Activated CD4-positive, alpha-beta T cell treated with anti-CD3 and anti-CD28 coated beads, Interleukin-2, amount 10 ng/mL, durations not matched to agents 7 days and 5 days (primary cell): ENCODE measurements around the gene TMEM213. TPM values are rescaled to one million over a fixed set of nuclear protein-coding genes. Genes with fewer than 3 reads are reported as not detected.
A peak's percentile ranks its signal among the peaks of the same experiment; 100 is the strongest.
"Not testable (repeated sequence)": the region's sequence is repeated elsewhere in the genome, so short reads cannot be mapped to it uniquely, and the experiment has no call there.

Experiments used
- CTCF ChIA-PET: fragments of 350-600 bp; sonication (Branson Sonifier 250); formaldehyde crosslinking; loops from one replicate; lab custom pipeline; 2021; ENCODE audit warnings: antibody characterized with exemption; lab: Charles Lee
- POLR2A ChIA-PET: fragments of 350-600 bp; sonication (Branson Sonifier 250); formaldehyde crosslinking; loops from one replicate; lab custom pipeline; 2021; ENCODE audit warnings: antibody characterized with exemption; lab: Charles Lee
- DNase-seq: peaks from one replicate; pipeline ENCODE4 v3.0.0-alpha.2; 2020
- H3K27ac Mint-ChIP-seq: one replicate; pipeline ENCODE4 v1.8.0; 2021; ENCODE audit warnings: mild to moderate bottlenecking, moderate library complexity, mixed read lengths
- H3K27me3 Mint-ChIP-seq: one replicate; pipeline ENCODE4 v1.8.0; 2021; ENCODE audit warnings: mixed read lengths
- H3K36me3 Mint-ChIP-seq: one replicate; pipeline ENCODE4 v1.8.0; 2021; ENCODE audit warnings: low read depth, mixed read lengths
- H3K4me1 Mint-ChIP-seq: one replicate; pipeline ENCODE4 v1.8.0; 2021; ENCODE audit warnings: mixed read lengths
- H3K4me3 Mint-ChIP-seq: one replicate; pipeline ENCODE4 v1.8.0; 2021; ENCODE audit warnings: mild to moderate bottlenecking, moderate library complexity, mixed read lengths
- H3K9me3 Mint-ChIP-seq: one replicate; pipeline ENCODE4 v1.8.0; 2021; ENCODE audit warnings: mixed read lengths
- total RNA-seq, 2 experiments: library from RNA; stranded (reverse); gene quantifications; one replicate each; pipeline ENCODE4 v1.2.3, GENCODE V29; 2021

TMEM213 gene
- total RNA-seq, 2 experiments from 2014 or later: not detected

- Mint-ChIP-seq H3K9me3 (peaks cover 2% of the 10 kb centered on the region), H3K27me3 (no peaks in the 10 kb centered on the region), H3K27ac (no peak overlapping the region), H3K4me1 (peaks cover 21% of the 10 kb centered on the region), H3K36me3 (peaks cover 4% of the 10 kb centered on the region), H3K4me3 (no peak overlapping the region)
- DNase-seq: no peak
- POLR2A ChIA-PET: no interaction called here
- CTCF ChIA-PET: interaction anchor here (0.6 to 1.0 kb wide), 2 partner anchors 13 to 34 kb away, joined by 4 to 5 read pairs; no protein-coding TSS in a partner anchor
Observed at GRCh38 chr7:138801256-138801655, 3.5 kb downstream of the TMEM213 start.

DNA sequence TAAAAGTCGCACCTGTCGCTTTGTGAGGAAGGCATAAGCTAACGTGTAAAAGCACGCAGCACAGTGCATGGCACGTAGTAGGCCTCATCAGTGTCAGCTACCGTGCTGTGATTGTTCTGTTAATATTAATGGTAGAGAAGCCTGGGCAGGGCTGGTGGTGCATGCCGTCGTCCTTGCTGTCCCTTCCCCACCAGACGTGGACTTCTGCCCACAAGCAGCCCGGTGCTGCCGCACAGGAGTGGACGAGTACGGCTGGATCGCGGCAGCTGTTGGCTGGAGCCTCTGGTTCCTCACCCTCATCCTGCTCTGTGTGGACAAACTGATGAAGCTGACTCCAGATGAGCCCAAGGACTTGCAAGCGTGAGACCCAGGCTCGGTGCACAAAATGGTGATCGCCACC lies 4.9 kb downstream of the TMEM213 start:
- ChIA-PET CTCF (no interaction called here), POLR2A (no interaction called here)
- peaks cover 15% of the 10 kb centered on the region for H3K4me1 Mint-ChIP-seq
- H3K9me3 Mint-ChIP-seq: peaks cover 3% of the 10 kb centered on the region
- no peak overlapping the region for H3K27ac Mint-ChIP-seq
- peaks cover 1% of the 10 kb centered on the region for H3K36me3 Mint-ChIP-seq
- no peaks in the 10 kb centered on the region for H3K27me3 Mint-ChIP-seq
- H3K4me3 Mint-ChIP-seq: no peak overlapping the region
- DNase-seq: no peak

DNA sequence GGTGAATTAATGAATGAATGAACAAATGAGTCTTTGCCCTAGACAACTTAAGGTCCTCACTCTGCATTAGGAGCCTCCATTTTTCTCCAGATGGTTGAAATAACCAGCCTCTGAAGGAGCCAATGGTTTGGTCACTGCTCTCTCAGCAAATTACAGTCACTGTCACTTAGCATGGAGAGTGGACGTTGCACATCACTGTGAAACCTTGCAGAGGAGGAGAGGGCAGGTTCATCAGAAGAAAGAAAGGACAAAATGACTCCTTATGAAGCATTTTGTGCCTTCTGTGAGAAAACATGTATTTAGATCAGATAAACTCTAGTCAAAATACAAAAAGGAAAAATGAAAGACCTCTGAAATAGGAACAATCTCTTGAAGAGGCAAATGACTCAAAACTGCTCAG lies 6.8 kb downstream of the TMEM213 start:
- Mint-ChIP-seq H3K4me3 (no peak overlapping the region), H3K36me3 (peaks cover 1% of the 10 kb centered on the region), H3K27ac (no peak overlapping the region), H3K9me3 (peaks cover 5% of the 10 kb centered on the region), H3K4me1 (peaks cover 6% of the 10 kb centered on the region), H3K27me3 (no peaks in the 10 kb centered on the region)
- ChIA-PET CTCF (no interaction called here), POLR2A (no interaction called here)
- no peak for DNase-seq

DNA sequence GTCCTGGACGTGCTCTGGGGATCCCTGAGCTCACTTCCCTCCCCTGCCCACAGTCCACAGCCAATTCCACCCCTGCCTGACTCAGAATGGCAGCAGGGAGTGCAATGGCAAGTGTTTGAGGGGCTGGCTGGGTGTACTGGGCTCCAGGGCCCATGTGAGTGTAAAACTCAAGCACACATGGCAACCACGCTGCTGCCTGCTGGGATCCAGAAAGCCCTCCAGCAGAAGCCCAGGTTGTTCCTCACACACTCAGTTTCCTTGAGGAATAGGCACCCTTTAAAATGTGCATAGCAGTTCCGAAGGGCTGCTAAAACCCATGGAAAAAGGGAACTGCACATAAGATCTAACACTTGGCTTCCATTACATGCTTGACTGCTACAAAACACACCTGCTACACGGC lies 11.6 kb downstream of the TMEM213 start:
- H3K36me3 Mint-ChIP-seq: peaks cover 3% of the 10 kb centered on the region
- H3K4me3 Mint-ChIP-seq: no peak overlapping the region

DNA sequence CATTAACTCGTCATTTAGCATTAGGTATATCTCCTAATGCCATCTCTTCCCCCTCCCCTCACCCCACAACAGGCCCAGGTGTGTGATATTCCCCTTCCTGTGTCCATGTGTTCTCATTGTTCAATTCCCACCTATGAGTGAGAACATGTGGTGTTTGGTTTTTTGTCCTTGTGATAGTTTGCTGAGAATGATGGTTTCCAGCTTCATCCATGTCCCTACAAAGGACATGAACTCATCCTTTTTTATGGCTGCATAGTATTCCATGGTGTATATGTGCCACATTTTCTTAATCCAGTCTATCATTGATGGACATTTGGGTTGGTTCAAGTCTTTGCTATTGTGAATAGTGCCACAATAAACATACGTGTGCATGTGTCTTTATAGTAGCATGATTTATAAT lies 13.5 kb downstream of the TMEM213 start:
- H3K4me1 Mint-ChIP-seq: peaks cover 29% of the 10 kb centered on the region
- DNase-seq, H3K27ac Mint-ChIP-seq, H3K9me3 Mint-ChIP-seq, H3K4me3 Mint-ChIP-seq, H3K36me3 Mint-ChIP-seq, CTCF ChIA-PET, POLR2A ChIA-PET, H3K27me3 Mint-ChIP-seq: not testable (repeated sequence)

More for the DNA sequence above, 11.6 kb downstream of the TMEM213 start:
- Mint-ChIP-seq H3K9me3 (peaks cover 7% of the 10 kb centered on the region), H3K27ac (no peak overlapping the region), H3K4me1 (peaks cover 22% of the 10 kb centered on the region), H3K27me3 (no peaks in the 10 kb centered on the region)
- CTCF ChIA-PET: no interaction called here
- DNase-seq: no peak
- POLR2A ChIA-PET: interaction anchor here (0.6 kb wide), 1 partner anchor 50 kb away, joined by 3 read pairs; no protein-coding TSS in a partner anchor

DNA sequence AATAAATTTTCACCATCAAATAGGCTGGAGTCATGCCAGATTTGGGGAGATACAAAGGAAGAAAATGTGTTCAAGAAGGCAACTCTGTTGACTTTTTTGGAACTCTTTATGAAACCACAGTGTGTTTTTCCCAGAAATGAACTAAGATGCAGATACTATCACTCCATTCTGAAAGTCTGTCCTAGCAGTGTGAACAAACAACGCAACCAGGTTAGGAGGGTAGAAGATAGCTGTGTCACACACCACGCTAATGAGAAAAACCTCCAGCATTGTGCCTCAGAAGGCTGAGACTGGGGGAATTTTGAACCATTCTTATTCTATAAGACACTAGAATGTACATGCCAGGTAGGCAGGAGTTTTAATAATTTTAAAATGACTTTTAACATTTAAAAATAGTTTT lies 16.2 kb downstream of the TMEM213 start:
- ChIA-PET CTCF (interaction anchor here (0.5 to 1.3 kb wide), 2 partner anchors 13 to 58 kb away, joined by 3 to 4 read pairs; no protein-coding TSS in a partner anchor), POLR2A (no interaction called here)
- H3K27ac Mint-ChIP-seq: peak overlapping the region; percentile 78
- DNase-seq: peak; percentile 17
- peaks cover 35% of the 10 kb centered on the region for H3K4me1 Mint-ChIP-seq
- H3K4me3 Mint-ChIP-seq: no peak overlapping the region
- peaks cover 5% of the 10 kb centered on the region for H3K9me3 Mint-ChIP-seq
- no peaks in the 10 kb centered on the region for H3K27me3 Mint-ChIP-seq
- peaks cover 8% of the 10 kb centered on the region for H3K36me3 Mint-ChIP-seq

DNA sequence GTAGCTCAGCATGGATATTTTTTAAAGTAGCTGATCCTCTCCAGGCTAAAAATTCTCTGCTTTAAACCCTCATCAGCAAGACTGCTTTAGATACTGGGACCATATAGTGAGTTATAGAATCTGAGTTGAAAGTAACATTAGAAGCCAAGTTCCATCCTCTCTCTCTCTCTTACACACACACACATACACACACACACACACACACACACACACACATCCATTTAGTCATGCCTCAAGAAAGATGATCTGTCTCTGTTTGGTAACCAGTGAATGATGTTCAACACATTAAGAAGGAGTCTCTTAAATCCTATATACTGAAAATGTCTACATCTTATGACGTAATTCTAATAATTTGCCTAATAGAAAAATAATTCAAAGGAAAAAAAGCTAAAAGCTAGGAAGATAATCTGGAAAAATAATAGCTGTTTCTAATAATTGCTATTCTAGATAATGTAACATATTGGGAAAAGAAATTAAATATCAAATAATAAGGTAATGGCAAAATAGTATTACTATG lies 17.1 kb downstream of the TMEM213 start:
- Mint-ChIP-seq H3K27me3 (no peaks in the 10 kb centered on the region), H3K4me1 (peaks cover 35% of the 10 kb centered on the region), H3K9me3 (peaks cover 8% of the 10 kb centered on the region), H3K27ac (no peak overlapping the region), H3K36me3 (peaks cover 8% of the 10 kb centered on the region), H3K4me3 (no peak overlapping the region)
- ChIA-PET CTCF (interaction anchor here (1.3 to 1.5 kb wide), 3 partner anchors 14 to 72 kb away, joined by 3 to 4 read pairs (median 4); no protein-coding TSS in a partner anchor), POLR2A (no interaction called here)
- no peak for DNase-seq

DNA sequence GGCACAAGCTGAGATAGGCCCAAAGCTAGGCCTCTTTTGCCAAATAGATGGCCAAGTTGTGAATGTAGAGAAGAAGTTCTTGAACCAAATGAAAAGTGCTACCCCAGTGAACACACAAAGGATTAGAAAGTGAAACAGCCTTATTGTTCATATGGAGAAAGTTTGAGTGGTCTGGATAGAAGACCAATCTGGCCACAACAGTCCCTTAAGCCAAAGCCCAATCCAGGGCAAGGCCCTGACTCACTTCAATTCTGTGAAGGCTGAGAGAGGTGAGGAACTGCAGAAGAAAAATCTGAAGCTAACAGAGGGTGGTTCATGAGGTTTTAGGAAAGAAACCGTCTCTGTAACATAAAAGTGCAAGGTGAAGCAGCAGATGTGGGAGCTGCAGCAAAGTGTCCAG lies 18.9 kb downstream of the TMEM213 start:
- Mint-ChIP-seq H3K27me3 (no peaks in the 10 kb centered on the region), H3K9me3 (peaks cover 8% of the 10 kb centered on the region), H3K36me3 (peaks cover 8% of the 10 kb centered on the region), H3K4me1 (peaks cover 35% of the 10 kb centered on the region), H3K27ac (no peak overlapping the region), H3K4me3 (no peak overlapping the region)
- POLR2A ChIA-PET: interaction anchor here (0.7 kb wide), 1 partner anchor 60 kb away, joined by 3 read pairs; no protein-coding TSS in a partner anchor
- no peak for DNase-seq
- CTCF ChIA-PET: interaction anchor here (0.7 to 1.0 kb wide), 3 partner anchors 9 to 25 kb away, joined by 3 read pairs; no protein-coding TSS in a partner anchor

DNA sequence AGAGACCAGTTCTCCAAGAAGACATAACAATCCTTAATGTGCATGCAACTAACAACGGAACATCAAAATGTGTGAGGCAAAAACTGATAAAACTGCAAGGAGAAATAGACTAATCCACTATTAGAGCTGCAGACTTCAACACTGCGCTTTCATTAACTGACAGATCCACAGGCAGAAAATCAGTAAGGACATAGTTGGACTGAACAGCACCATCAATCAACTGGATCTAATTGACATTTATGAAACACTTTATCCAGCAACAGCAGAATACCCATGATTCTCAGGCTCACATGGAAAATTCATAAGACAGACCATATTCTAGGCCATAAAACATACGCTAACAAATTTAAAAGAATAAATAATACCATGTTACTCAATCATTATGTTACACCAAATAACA lies 21.8 kb downstream of the TMEM213 start:
- POLR2A ChIA-PET: no interaction called here
- peaks cover 16% of the 10 kb centered on the region for H3K4me1 Mint-ChIP-seq
- DNase-seq: no peak
- no peak overlapping the region for H3K27ac Mint-ChIP-seq
- H3K9me3 Mint-ChIP-seq: peaks cover 5% of the 10 kb centered on the region
- no peak overlapping the region for H3K4me3 Mint-ChIP-seq
- no peaks in the 10 kb centered on the region for H3K27me3 Mint-ChIP-seq
- peaks cover 5% of the 10 kb centered on the region for H3K36me3 Mint-ChIP-seq
- CTCF ChIA-PET: interaction anchor here (0.6 kb wide), 1 partner anchor 68 kb away, joined by 3 read pairs; no protein-coding TSS in a partner anchor

- DNase-seq: no peak
- no peak overlapping the region for H3K4me3 Mint-ChIP-seq
- POLR2A ChIA-PET: no interaction called here
- peaks cover under 1% of the 10 kb centered on the region for H3K36me3 Mint-ChIP-seq
- H3K27me3 Mint-ChIP-seq: no peaks in the 10 kb centered on the region
- CTCF ChIA-PET: no interaction called here
- H3K27ac Mint-ChIP-seq: no peak overlapping the region
- H3K9me3 Mint-ChIP-seq: peaks cover 11% of the 10 kb centered on the region
- peaks cover 16% of the 10 kb centered on the region for H3K4me1 Mint-ChIP-seq
Observed at GRCh38 chr7:138821912-138822311, 24.1 kb downstream of the TMEM213 start.

DNA sequence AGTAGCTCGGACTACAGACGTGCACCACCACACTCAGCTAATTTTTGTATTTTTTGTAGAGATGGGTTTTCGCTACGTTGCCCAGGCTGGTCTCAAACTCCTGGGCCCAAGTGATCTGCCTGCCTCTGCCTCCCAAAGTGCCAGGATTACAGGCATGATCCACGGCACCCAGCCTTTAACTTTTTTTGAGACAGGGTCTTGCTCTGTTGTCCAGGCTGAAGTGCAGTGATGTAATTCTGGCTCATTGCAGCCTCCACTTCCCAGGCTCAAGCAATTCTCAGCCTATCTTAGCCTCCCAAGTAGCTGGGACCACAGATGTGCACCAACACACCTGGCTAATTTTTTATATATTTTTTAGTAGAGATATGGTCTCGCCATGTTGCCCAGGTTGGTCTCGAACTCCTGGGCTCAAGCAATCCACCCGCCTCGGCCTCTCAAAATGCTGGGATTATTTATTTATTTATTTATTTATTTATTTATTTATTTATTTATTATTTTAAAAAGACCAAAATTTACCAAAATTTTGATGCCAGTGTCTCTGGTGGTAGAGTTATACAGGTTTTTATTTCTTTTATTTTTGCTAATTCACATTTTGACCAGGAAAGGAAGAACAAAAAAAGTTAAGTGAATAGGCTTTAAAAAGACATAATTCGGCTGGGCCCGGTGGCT lies 25.2 kb downstream of the TMEM213 start:
- CTCF ChIA-PET: no interaction called here
- no peak overlapping the region for H3K27ac Mint-ChIP-seq
- no peaks in the 10 kb centered on the region for H3K27me3 Mint-ChIP-seq

DNA sequence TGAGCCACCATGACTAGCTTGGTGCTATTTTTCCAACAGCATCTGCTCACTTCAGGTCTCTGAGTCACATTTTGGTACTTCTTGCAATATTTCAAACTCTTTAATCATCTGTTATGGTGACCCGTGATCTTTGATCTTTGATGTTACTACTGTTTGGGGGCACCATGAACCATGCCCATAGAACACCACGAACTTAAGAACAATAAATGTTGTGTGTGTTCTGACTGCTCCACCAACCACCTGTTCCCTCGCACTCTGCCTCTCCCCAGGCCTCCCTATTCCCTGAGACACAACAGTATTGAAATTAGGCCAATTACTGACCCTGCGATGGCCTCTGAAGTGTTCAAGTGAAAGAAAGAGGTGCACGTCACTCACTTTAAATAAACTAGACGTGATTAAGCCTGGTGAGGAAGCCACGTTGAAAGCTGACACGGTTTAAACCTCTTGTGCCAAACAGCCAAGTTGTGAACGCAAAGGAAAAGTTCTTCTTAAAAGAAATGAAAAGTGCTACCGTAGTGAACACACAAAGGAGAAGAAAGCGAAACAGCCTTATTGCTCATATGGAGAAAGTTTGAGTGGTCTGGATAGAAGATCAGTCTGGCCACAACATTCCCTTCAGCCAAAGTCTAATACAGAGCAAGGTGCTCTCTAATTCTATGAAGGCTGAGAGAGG lies 27.4 kb downstream of the TMEM213 start:
- no peak for DNase-seq
- peaks cover 7% of the 10 kb centered on the region for H3K9me3 Mint-ChIP-seq
- peaks cover 15% of the 10 kb centered on the region for H3K4me1 Mint-ChIP-seq
- ChIA-PET CTCF (interaction anchor here (1.5 kb wide), 1 partner anchor 9 kb away, joined by 4 read pairs; no protein-coding TSS in a partner anchor), POLR2A (no interaction called here)
- no peaks in the 10 kb centered on the region for H3K27me3 Mint-ChIP-seq
- H3K4me3 Mint-ChIP-seq: no peak overlapping the region
- H3K36me3 Mint-ChIP-seq: no peaks in the 10 kb centered on the region
- H3K27ac Mint-ChIP-seq: peak overlapping the region; percentile 9

More for the DNA sequence above, 25.2 kb downstream of the TMEM213 start:
- Mint-ChIP-seq H3K36me3 (no peaks in the 10 kb centered on the region), H3K9me3 (peaks cover 12% of the 10 kb centered on the region), H3K4me3 (no peak overlapping the region), H3K4me1 (peaks cover 15% of the 10 kb centered on the region)
- POLR2A ChIA-PET: no interaction called here
- no peak for DNase-seq

- POLR2A ChIA-PET: no interaction called here
- DNase-seq: no peak
- H3K4me1 Mint-ChIP-seq: peaks cover 15% of the 10 kb centered on the region
- CTCF ChIA-PET: interaction anchor here (1.5 kb wide), 1 partner anchor 12 kb away, joined by 4 read pairs; no protein-coding TSS in a partner anchor
- H3K9me3 Mint-ChIP-seq: peaks cover 7% of the 10 kb centered on the region
- H3K27ac Mint-ChIP-seq: no peak overlapping the region
- no peaks in the 10 kb centered on the region for H3K36me3 Mint-ChIP-seq
- H3K4me3 Mint-ChIP-seq: no peak overlapping the region
- H3K27me3 Mint-ChIP-seq: no peaks in the 10 kb centered on the region
Observed at GRCh38 chr7:138828302-138828701, 30.5 kb downstream of the TMEM213 start.
